ENCODE data around the gene SCARB1. TPM values are rescaled to one million over a fixed set of nuclear protein-coding genes. Genes with fewer than 3 reads are reported as not detected.

SCARB1 gene
- total RNA-seq, 1 donor from 2014 or later: 44.5 TPM

- Histone ChIP-seq H3K9ac (ENCODE audit: low read length) (no peak overlapping the region), H3K36me3 (ENCODE audit: insufficient read depth, low read length) (no peaks in the 10 kb centered on the region), H3K4me1 (ENCODE audit: insufficient read depth, low read length) (peaks cover 28% of the 10 kb centered on the region), H3K79me2 (ENCODE audit: insufficient read depth, low read length) (no peaks in the 10 kb centered on the region), H3K4me2 (ENCODE audit: low read length) (no peak overlapping the region), H3K4me3 (ENCODE audit: insufficient read depth, low read depth, low read length) (no peak overlapping the region), H3K27ac (ENCODE audit: low read depth, low read length) (no peak overlapping the region), H3K27me3 (ENCODE audit: insufficient read depth, low read length) (peaks cover 3% of the 10 kb centered on the region), H2AFZ (ENCODE audit: low read depth, low read length) (no peak overlapping the region), H4K20me1 (ENCODE audit: insufficient read depth, low read length) (no peaks in the 10 kb centered on the region), H3K9me3 (ENCODE audit: insufficient read depth, low read depth, low read length) (peaks cover 9% of the 10 kb centered on the region)
- peaks cover 12% of the 10 kb centered on the region for H3K36me3 Mint-ChIP-seq (ENCODE audit: low read depth, unreplicated experiment)
- peak; percentile 80 for DNase-seq (ENCODE audit: low read depth)
- peaks cover 18% of the 10 kb centered on the region for H3K9me3 Mint-ChIP-seq (ENCODE audit: unreplicated experiment)
- FAIRE-seq: no peak
- H3K4me3 Mint-ChIP-seq (ENCODE audit: unreplicated experiment): no peak overlapping the region
- peaks cover 3% of the 10 kb centered on the region for H3K27me3 Mint-ChIP-seq (ENCODE audit: low read depth, unreplicated experiment)
- peak overlapping the region; percentile 89 for H3K27ac Mint-ChIP-seq (ENCODE audit: unreplicated experiment)
- H3K4me1 Mint-ChIP-seq (ENCODE audit: low read depth, unreplicated experiment): peaks cover 58% of the 10 kb centered on the region
- no peak for TF ChIP-seq EZH2 (IDR thresholded peaks at IDR 0.05; ENCODE audit: insufficient read depth, low read length)
Observed at GRCh38 chr12:124762791-124763593, 100.7 kb downstream of the SCARB1 start.

- no peak overlapping the region for H3K27ac ChIP-seq (ENCODE audit: low read depth, low read length)
- DNase-seq (ENCODE audit: low read depth) (no peak), FAIRE-seq (no peak)
- H3K27ac Mint-ChIP-seq (ENCODE audit: unreplicated experiment): peak overlapping the region; percentile 80
- H4K20me1 ChIP-seq (ENCODE audit: insufficient read depth, low read length): no peaks in the 10 kb centered on the region
- no peaks in the 10 kb centered on the region for H3K36me3 ChIP-seq (ENCODE audit: insufficient read depth, low read length)
- TF ChIP-seq CTCF (IDR thresholded peaks at IDR 0.05; ENCODE audit: insufficient read depth, low read depth, low read length): no peak
- TF ChIP-seq EZH2 (IDR thresholded peaks at IDR 0.05; ENCODE audit: insufficient read depth, low read length): no peak
- H3K4me1 ChIP-seq (ENCODE audit: insufficient read depth, low read length): peaks cover 28% of the 10 kb centered on the region
- peaks cover 24% of the 10 kb centered on the region for H3K9me3 Mint-ChIP-seq (ENCODE audit: unreplicated experiment)
- H3K9me3 ChIP-seq (ENCODE audit: insufficient read depth, low read depth, low read length): peaks cover 9% of the 10 kb centered on the region
- H3K79me2 ChIP-seq (ENCODE audit: insufficient read depth, low read length): no peaks in the 10 kb centered on the region
- H3K4me3 ChIP-seq (ENCODE audit: insufficient read depth, low read depth, low read length): no peak overlapping the region
- peaks cover 58% of the 10 kb centered on the region for H3K4me1 Mint-ChIP-seq (ENCODE audit: low read depth, unreplicated experiment)
- peaks cover 3% of the 10 kb centered on the region for H3K27me3 ChIP-seq (ENCODE audit: insufficient read depth, low read length)
- peaks cover 3% of the 10 kb centered on the region for H3K27me3 Mint-ChIP-seq (ENCODE audit: low read depth, unreplicated experiment)
- no peak overlapping the region for H2AFZ ChIP-seq (ENCODE audit: low read depth, low read length)
- peaks cover 12% of the 10 kb centered on the region for H3K36me3 Mint-ChIP-seq (ENCODE audit: low read depth, unreplicated experiment)
- H3K4me2 ChIP-seq (ENCODE audit: low read length): no peak overlapping the region
- H3K9ac ChIP-seq (ENCODE audit: low read length): no peak overlapping the region
- H3K4me3 Mint-ChIP-seq (ENCODE audit: unreplicated experiment): no peak overlapping the region
Observed at GRCh38 chr12:124762384-124762783, 101.3 kb downstream of the SCARB1 start.

- peaks cover 15% of the 10 kb centered on the region for H3K9me3 ChIP-seq (ENCODE audit: insufficient read depth, low read depth, low read length)
- FAIRE-seq: no peak
- Mint-ChIP-seq H3K27ac (ENCODE audit: unreplicated experiment) (peak overlapping the region; percentile 80), H3K27me3 (ENCODE audit: low read depth, unreplicated experiment) (peaks cover 3% of the 10 kb centered on the region), H3K4me3 (ENCODE audit: unreplicated experiment) (no peak overlapping the region), H3K4me1 (ENCODE audit: low read depth, unreplicated experiment) (peaks cover 53% of the 10 kb centered on the region), H3K36me3 (ENCODE audit: low read depth, unreplicated experiment) (peaks cover 12% of the 10 kb centered on the region), H3K9me3 (ENCODE audit: unreplicated experiment) (peaks cover 28% of the 10 kb centered on the region)
- H3K27ac ChIP-seq (ENCODE audit: low read depth, low read length): no peak overlapping the region
- H3K4me1 ChIP-seq (ENCODE audit: insufficient read depth, low read length): peaks cover 25% of the 10 kb centered on the region
- no peaks in the 10 kb centered on the region for H3K36me3 ChIP-seq (ENCODE audit: insufficient read depth, low read length)
- no peak overlapping the region for H3K9ac ChIP-seq (ENCODE audit: low read length)
- TF ChIP-seq CTCF (IDR thresholded peaks at IDR 0.05; ENCODE audit: insufficient read depth, low read depth, low read length) (no peak), EZH2 (IDR thresholded peaks at IDR 0.05; ENCODE audit: insufficient read depth, low read length) (no peak)
- no peaks in the 10 kb centered on the region for H4K20me1 ChIP-seq (ENCODE audit: insufficient read depth, low read length)
- DNase-seq (ENCODE audit: low read depth): peak; percentile 73
- no peak overlapping the region for H2AFZ ChIP-seq (ENCODE audit: low read depth, low read length)
- no peak overlapping the region for H3K4me2 ChIP-seq (ENCODE audit: low read length)
- H3K4me3 ChIP-seq (ENCODE audit: insufficient read depth, low read depth, low read length): no peak overlapping the region
- H3K79me2 ChIP-seq (ENCODE audit: insufficient read depth, low read length): no peaks in the 10 kb centered on the region
- H3K27me3 ChIP-seq (ENCODE audit: insufficient read depth, low read length): peaks cover 3% of the 10 kb centered on the region
Observed at GRCh38 chr12:124761871-124762270, 101.8 kb downstream of the SCARB1 start.

Measured in astrocyte (in vitro differentiated cells and primary cell).